ENCODE measurements around the gene SMCR8. TPM values are rescaled to one million over a fixed set of nuclear protein-coding genes. Genes with fewer than 3 reads are reported as not detected.

Gene SMCR8
- total RNA-seq, 1 experiment from 2014 or later = 28.4 TPM

DNA sequence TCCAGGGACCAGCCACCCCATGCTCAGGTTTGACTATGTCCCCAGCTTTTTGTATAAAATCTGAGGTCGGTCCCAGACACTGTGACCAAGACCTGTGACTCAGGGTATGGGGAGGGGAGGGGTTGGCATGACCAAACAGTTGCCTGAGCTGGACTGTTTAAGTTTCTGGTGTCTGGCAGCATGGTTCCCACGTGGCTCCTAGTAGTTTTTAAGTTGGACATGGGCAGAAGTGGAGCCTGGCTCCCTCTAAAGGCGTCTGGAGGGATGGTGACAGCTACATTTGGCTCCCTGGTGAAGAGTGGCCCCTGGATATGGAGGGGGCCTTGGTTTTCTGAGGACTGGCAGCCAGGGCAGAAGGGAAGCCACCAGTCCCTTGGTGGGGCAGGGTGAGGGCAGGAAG lies 7.9 kb downstream of the SMCR8 start:
- H3K36me3 Mint-ChIP-seq (ENCODE audit: insufficient read depth, unreplicated experiment) = peaks cover 70% of the 10 kb centered on the region

GRCh38 chr17:18323507-18324139 lies 8.5 kb downstream of the SMCR8 start:
- Mint-ChIP-seq H3K27ac (ENCODE audit: unreplicated experiment) (no peak overlapping the region), H3K4me1 (ENCODE audit: low read depth, unreplicated experiment) (peaks cover 5% of the 10 kb centered on the region), H3K4me3 (ENCODE audit: unreplicated experiment) (no peak overlapping the region), H3K9me3 (ENCODE audit: unreplicated experiment) (no peaks in the 10 kb centered on the region), H3K27me3 (ENCODE audit: insufficient read depth, unreplicated experiment) (no peaks in the 10 kb centered on the region), H3K36me3 (ENCODE audit: insufficient read depth, unreplicated experiment) (peaks cover 75% of the 10 kb centered on the region)
- CTCF ChIA-PET = no interaction called here
- Histone ChIP-seq H3K4me3 (ENCODE audit: low read depth, low read length) (no peak overlapping the region), H3K4me1 (no peaks in the 10 kb centered on the region), H3K27me3 (replicated peaks; ENCODE audit: control insufficient read depth, insufficient read depth, low read length) (no peaks in the 10 kb centered on the region), H3K9me3 (no peaks in the 10 kb centered on the region), H3K36me3 (ENCODE audit: control insufficient read depth, insufficient read depth, low read length) (peaks cover 9% of the 10 kb centered on the region)
- POLR2A ChIA-PET = no interaction called here
- intact Hi-C loops (cut with micrococcal nuclease; ENCODE audit: unreplicated experiment) = loop anchor here (2.0 kb wide), 1 partner anchor 75 kb away; no protein-coding TSS in a partner anchor
- no peak for DNase-seq
- BruUV-seq (replicated peaks) = no TSS peak
- TF ChIP-seq, protein P1, sequence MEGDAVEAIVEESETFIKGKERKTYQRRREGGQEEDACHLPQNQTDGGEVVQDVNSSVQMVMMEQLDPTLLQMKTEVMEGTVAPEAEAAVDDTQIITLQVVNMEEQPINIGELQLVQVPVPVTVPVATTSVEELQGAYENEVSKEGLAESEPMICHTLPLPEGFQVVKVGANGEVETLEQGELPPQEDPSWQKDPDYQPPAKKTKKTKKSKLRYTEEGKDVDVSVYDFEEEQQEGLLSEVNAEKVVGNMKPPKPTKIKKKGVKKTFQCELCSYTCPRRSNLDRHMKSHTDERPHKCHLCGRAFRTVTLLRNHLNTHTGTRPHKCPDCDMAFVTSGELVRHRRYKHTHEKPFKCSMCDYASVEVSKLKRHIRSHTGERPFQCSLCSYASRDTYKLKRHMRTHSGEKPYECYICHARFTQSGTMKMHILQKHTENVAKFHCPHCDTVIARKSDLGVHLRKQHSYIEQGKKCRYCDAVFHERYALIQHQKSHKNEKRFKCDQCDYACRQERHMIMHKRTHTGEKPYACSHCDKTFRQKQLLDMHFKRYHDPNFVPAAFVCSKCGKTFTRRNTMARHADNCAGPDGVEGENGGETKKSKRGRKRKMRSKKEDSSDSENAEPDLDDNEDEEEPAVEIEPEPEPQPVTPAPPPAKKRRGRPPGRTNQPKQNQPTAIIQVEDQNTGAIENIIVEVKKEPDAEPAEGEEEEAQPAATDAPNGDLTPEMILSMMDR (IDR thresholded peaks at IDR 0.05; ENCODE audit: insufficient read depth in 1 of 2, low read depth in 1 of 2, low read length in 1 of 2, severe bottlenecking in 1 of 2, unreplicated experiment in 1 of 2) = no peak

More for the DNA sequence above, 7.9 kb downstream of the SMCR8 start:
- Histone ChIP-seq H3K9me3 (no peaks in the 10 kb centered on the region), H3K4me3 (ENCODE audit: low read depth, low read length) (no peak overlapping the region), H3K36me3 (ENCODE audit: control insufficient read depth, insufficient read depth, low read length) (peaks cover 9% of the 10 kb centered on the region), H3K4me1 (no peaks in the 10 kb centered on the region), H3K27me3 (replicated peaks; ENCODE audit: control insufficient read depth, insufficient read depth, low read length) (no peaks in the 10 kb centered on the region)
- ChIA-PET POLR2A (interaction anchor here (0.6 kb wide), 1 partner anchor 8 kb away, joined by 3 read pairs; the partner anchor contains the start of gene TOP3A), CTCF (no interaction called here)
- intact Hi-C loops (cut with micrococcal nuclease; ENCODE audit: unreplicated experiment) = no loop called here
- H3K4me3 Mint-ChIP-seq (ENCODE audit: unreplicated experiment) = no peak overlapping the region
- no peaks in the 10 kb centered on the region for H3K27me3 Mint-ChIP-seq (ENCODE audit: insufficient read depth, unreplicated experiment)
- H3K4me1 Mint-ChIP-seq (ENCODE audit: low read depth, unreplicated experiment) = peaks cover 7% of the 10 kb centered on the region
- H3K27ac Mint-ChIP-seq (ENCODE audit: unreplicated experiment) = no peak overlapping the region
- no peak for DNase-seq
- TF ChIP-seq, protein P1 (IDR thresholded peaks at IDR 0.05; ENCODE audit: insufficient read depth in 1 of 2, low read depth in 1 of 2, low read length in 1 of 2, severe bottlenecking in 1 of 2, unreplicated experiment in 1 of 2) = no peak
- H3K9me3 Mint-ChIP-seq (ENCODE audit: unreplicated experiment) = no peaks in the 10 kb centered on the region
- no TSS peak for BruUV-seq (replicated peaks)

DNA sequence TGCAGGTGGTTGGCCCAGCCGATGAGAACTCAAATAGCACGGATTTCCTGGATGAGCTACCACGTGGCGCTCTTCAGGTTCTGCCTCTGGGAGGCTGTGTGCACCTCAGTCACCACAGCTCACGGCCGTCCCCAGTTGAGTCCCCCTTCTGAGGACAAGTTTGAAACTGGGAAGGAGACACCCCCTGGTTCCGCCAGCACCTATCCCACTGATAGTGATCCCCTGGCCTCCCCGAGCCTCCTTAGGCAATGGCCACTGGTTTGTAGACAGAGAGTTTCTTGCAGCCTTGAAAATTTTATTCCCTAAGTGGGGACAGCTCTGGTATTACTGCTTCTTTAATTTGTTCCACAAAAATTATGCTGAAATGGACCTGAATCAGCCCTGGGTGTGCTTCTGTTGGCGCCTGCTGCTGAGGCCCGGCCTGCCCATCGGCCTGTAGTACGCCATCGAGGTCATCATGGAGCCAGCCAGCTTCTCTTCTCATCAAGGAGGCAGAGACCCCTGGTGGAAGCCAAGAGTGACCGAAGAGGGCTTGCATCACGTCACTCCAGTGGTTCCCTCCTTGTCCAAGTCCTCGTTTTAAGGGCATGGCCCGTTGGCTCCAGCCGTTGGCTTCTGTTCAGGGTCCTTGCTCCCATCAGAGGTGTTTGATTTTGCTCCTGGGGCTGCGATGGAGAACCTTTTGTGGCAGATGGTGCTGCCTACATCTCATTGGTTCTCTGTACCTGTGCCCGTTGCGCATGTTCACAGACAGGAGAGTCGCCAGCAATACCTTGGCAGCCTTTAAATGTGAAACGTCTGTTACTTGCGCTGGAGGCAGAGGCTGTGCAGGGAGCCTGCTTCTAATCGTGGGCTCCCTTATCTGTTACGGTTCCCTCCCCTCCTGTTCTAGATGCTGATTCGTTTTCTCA lies 9.3 kb downstream of the SMCR8 start:
- H3K4me1 ChIP-seq = no peaks in the 10 kb centered on the region
- TF ChIP-seq, protein P1 (IDR thresholded peaks at IDR 0.05; ENCODE audit: insufficient read depth in 1 of 2, low read depth in 1 of 2, low read length in 1 of 2, severe bottlenecking in 1 of 2, unreplicated experiment in 1 of 2) = peak in 1 of 2 experiments; percentile 22
- peaks cover 79% of the 10 kb centered on the region for H3K36me3 Mint-ChIP-seq (ENCODE audit: insufficient read depth, unreplicated experiment)
- H3K9me3 ChIP-seq = no peaks in the 10 kb centered on the region
- H3K4me3 Mint-ChIP-seq (ENCODE audit: unreplicated experiment) = no peak overlapping the region
- no peaks in the 10 kb centered on the region for H3K4me1 Mint-ChIP-seq (ENCODE audit: low read depth, unreplicated experiment)
- H3K9me3 Mint-ChIP-seq (ENCODE audit: unreplicated experiment) = no peaks in the 10 kb centered on the region
- H3K27me3 Mint-ChIP-seq (ENCODE audit: insufficient read depth, unreplicated experiment) = no peaks in the 10 kb centered on the region
- H3K36me3 ChIP-seq (ENCODE audit: control insufficient read depth, insufficient read depth, low read length) = peaks cover 9% of the 10 kb centered on the region
- no TSS peak for BruUV-seq (replicated peaks)
- no peaks in the 10 kb centered on the region for H3K27me3 ChIP-seq (replicated peaks; ENCODE audit: control insufficient read depth, insufficient read depth, low read length)
- CTCF ChIA-PET = interaction anchor here (0.9 kb wide), 1 partner anchor 69 kb away, joined by 3 read pairs; no protein-coding TSS in a partner anchor
- no peak for DNase-seq
- H3K4me3 ChIP-seq (ENCODE audit: low read depth, low read length) = no peak overlapping the region
- intact Hi-C loops (cut with micrococcal nuclease; ENCODE audit: unreplicated experiment) = loop anchor here (2.0 kb wide), 1 partner anchor 76 kb away; no protein-coding TSS in a partner anchor
- no peak overlapping the region for H3K27ac Mint-ChIP-seq (ENCODE audit: unreplicated experiment)
- POLR2A ChIA-PET = no interaction called here
